Trophoblast cell (in vitro differentiated cells and primary cell): ENCODE results near the gene KIF3C. TPM values are rescaled to one million over a fixed set of nuclear protein-coding genes. Genes with fewer than 3 reads are reported as not detected.
"Not testable (repeated sequence)": the region's sequence is repeated elsewhere in the genome, so short reads cannot be mapped to it uniquely, and the experiment has no call there.

ENCODE experiments used
- DNase-seq, 2 donors: peaks; one replicate each; pipeline ENCODE4 v3.0.0-alpha.2; 2016
- H2AFZ ChIP-seq: 2 replicates; pipeline ENCODE4 v1.6.1; 2013; ENCODE audit warnings: low read length, moderate library complexity, mild to moderate bottlenecking; ENCODE audit not compliant: insufficient read depth, poor library complexity
- H2AK5ac ChIP-seq: 2 replicates; pipeline ENCODE4 v1.6.1; 2013; ENCODE audit warnings: mild to moderate bottlenecking, low read length
- H2BK120ac ChIP-seq: 2 replicates; pipeline ENCODE4 v1.6.1; 2013; ENCODE audit warnings: low read length, mild to moderate bottlenecking, moderate library complexity; ENCODE audit not compliant: insufficient read depth, poor library complexity
- H2BK12ac ChIP-seq: 2 replicates; pipeline ENCODE4 v1.6.1; 2013; ENCODE audit warnings: mild to moderate bottlenecking, low read length, moderate library complexity
- H2BK5ac ChIP-seq: 2 replicates; pipeline ENCODE4 v1.6.1; 2013; ENCODE audit warnings: low read length, low read depth, moderate library complexity, mild to moderate bottlenecking; ENCODE audit not compliant: poor library complexity
- H3K14ac ChIP-seq: 2 replicates; pipeline ENCODE4 v1.6.1; 2013; ENCODE audit warnings: mild to moderate bottlenecking, low read length
- H3K18ac ChIP-seq: 2 replicates; pipeline ENCODE4 v1.6.1; 2013; ENCODE audit warnings: mild to moderate bottlenecking, low read length
- H3K23ac ChIP-seq: 2 replicates; pipeline ENCODE4 v1.6.1; 2013; ENCODE audit warnings: low read length
- H3K27ac ChIP-seq: 2 replicates; pipeline ENCODE4 v1.5.1; 2013; ENCODE audit warnings: low read depth, mild to moderate bottlenecking, inconsistent platforms, low read length, moderate library complexity
- H3K27me3 ChIP-seq: 2 replicates; pipeline ENCODE4 v1.6.1; 2013; ENCODE audit warnings: inconsistent platforms, mild to moderate bottlenecking, low read length, moderate library complexity; ENCODE audit not compliant: insufficient read depth
- H3K36me3 ChIP-seq, 2 experiments: 1 replicate in 1 of 2; 2 replicates in 1 of 2; pipeline ENCODE4 v1.6.1; 2013; ENCODE audit warnings: low read length in 2 of 2, mild to moderate bottlenecking in 2 of 2, moderate library complexity in 1 of 2; ENCODE audit not compliant: insufficient read depth in 2 of 2, control insufficient read depth in 1 of 2
- H3K4ac ChIP-seq: 2 replicates; pipeline ENCODE4 v1.6.1; 2013; ENCODE audit warnings: low read depth, mild to moderate bottlenecking, low read length, moderate library complexity
- H3K4me1 ChIP-seq, 2 experiments: 1 replicate in 1 of 2; 2 replicates in 1 of 2; pipeline ENCODE4 v1.6.1; 2013; ENCODE audit warnings: low read length in 2 of 2, mild to moderate bottlenecking in 2 of 2, moderate library complexity in 1 of 2; ENCODE audit not compliant: insufficient read depth in 2 of 2, control insufficient read depth in 1 of 2
- H3K4me2 ChIP-seq: 2 replicates; pipeline ENCODE4 v1.6.1; 2013; ENCODE audit warnings: inconsistent platforms, mild to moderate bottlenecking, low read length, moderate library complexity
- H3K4me3 ChIP-seq: 2 replicates; pipeline ENCODE4 v1.5.1; 2013; ENCODE audit warnings: mild to moderate bottlenecking, low read depth, low read length, inconsistent platforms
- H3K79me1 ChIP-seq: one replicate; pipeline ENCODE4 v1.6.1; 2013; ENCODE audit warnings: low read length
- H3K79me2 ChIP-seq: 2 replicates; pipeline ENCODE4 v1.6.1; 2013; ENCODE audit warnings: low read length, mild to moderate bottlenecking; ENCODE audit not compliant: control insufficient read depth, insufficient read depth, poor library complexity
- H3K9ac ChIP-seq: 2 replicates; pipeline ENCODE4 v1.6.1; 2013; ENCODE audit warnings: mild to moderate bottlenecking, low read length
- H3K9me3 ChIP-seq: 2 replicates; pipeline ENCODE4 v1.6.1; 2013; ENCODE audit warnings: low read depth, mild to moderate bottlenecking, control low read depth, inconsistent platforms, low read length; ENCODE audit not compliant: insufficient read depth
- H4K12ac ChIP-seq: 2 replicates; pipeline ENCODE4 v1.6.1; 2013; ENCODE audit warnings: low read depth, mild to moderate bottlenecking, low read length, moderate library complexity
- H4K8ac ChIP-seq: 2 replicates; pipeline ENCODE4 v1.6.1; 2013; ENCODE audit warnings: low read depth, mild to moderate bottlenecking, low read length, moderate library complexity
- H4K91ac ChIP-seq: one replicate; pipeline ENCODE4 v1.6.1; 2013; ENCODE audit warnings: low read depth, mild to moderate bottlenecking, low read length, moderate library complexity
- WGBS: extraction: QIAGEN DNeasy Blood & Tissue Kit; methylation state at CpG from one replicate; pipeline ENCODE4 v1.1.7; 2013; ENCODE audit warnings: missing lambda C conversion rate; ENCODE audit not compliant: insufficient read length, insufficient coverage; ENCODE audit errors: extremely low coverage; 5-methylcytosine and 5-hydroxymethylcytosine counted together
- polyA plus RNA-seq: library from polyadenylated mRNA; stranded (reverse); fragments of 200-250 nt; gene quantifications from 2 replicates; pipeline ENCODE4 v1.2.3, GENCODE V29; 2013

KIF3C gene
- polyA plus RNA-seq = 55.1 and 56.4 TPM in 2 replicates

GRCh38 chr2:25982273-25982967, at the start of gene KIF3C:
Gene KIF3C, minus strand, starts transcription at chr2:25982497. Its CDS starts 580 bp downstream, at chr2:25981917.
- Histone ChIP-seq H2BK12ac (peak within 1 kb of the TSS; percentile 92), H3K4ac (peak within 1 kb of the TSS; percentile 2), H4K8ac (peak within 1 kb of the TSS; percentile 84), H3K27me3 (no peaks in the 10 kb centered on the region), H2BK5ac (peak within 1 kb of the TSS; percentile 78), H3K27ac (peak within 1 kb of the TSS; percentile 83), H4K12ac (peak within 1 kb of the TSS; percentile 92), H3K36me3 (peaks cover 2 to 5% of the 10 kb centered on the region in 2 experiments), H2AK5ac (peak within 1 kb of the TSS; percentile 42), H4K91ac (peak within 1 kb of the TSS; percentile 88), H3K9me3 (no peaks in the 10 kb centered on the region), H3K23ac (no peak within 1 kb of the TSS), H3K79me1 (peaks cover 28% of the 10 kb centered on the region), H2AFZ (peak within 1 kb of the TSS; percentile 72), H3K18ac (peak within 1 kb of the TSS; percentile 70), H3K4me3 (peak within 1 kb of the TSS; percentile 80), H3K9ac (peak within 1 kb of the TSS; percentile 83), H3K4me2 (peak within 1 kb of the TSS; percentile 74), H3K14ac (peak within 1 kb of the TSS; percentile 93), H2BK120ac (peak within 1 kb of the TSS; percentile 83), H3K79me2 (peaks cover 13% of the 10 kb centered on the region), H3K4me1 (peaks cover 26 to 43% of the 10 kb centered on the region in 2 experiments)
- WGBS = no CpG with 5 or more reads among the region's 58 CpGs
- peak; percentile 41 to 55 for DNase-seq

- H2BK120ac ChIP-seq, H2AFZ ChIP-seq, H3K27ac ChIP-seq, H2AK5ac ChIP-seq, H4K8ac ChIP-seq, H3K4me2 ChIP-seq, H3K9ac ChIP-seq, H3K27me3 ChIP-seq, H3K79me1 ChIP-seq, H3K79me2 ChIP-seq, H3K4ac ChIP-seq, H3K14ac ChIP-seq, H3K4me3 ChIP-seq, H3K23ac ChIP-seq, H4K91ac ChIP-seq, DNase-seq, H3K36me3 ChIP-seq, H4K12ac ChIP-seq, H2BK5ac ChIP-seq, H3K9me3 ChIP-seq, H3K18ac ChIP-seq, H3K4me1 ChIP-seq, H2BK12ac ChIP-seq: not testable (repeated sequence)
- no CpG with 5 or more reads among the region's 16 CpGs for WGBS
Observed at GRCh38 chr2:26028083-26028482, 45.8 kb upstream of the KIF3C start.

GRCh38 chr2:26025509-26025908, 43.2 kb upstream of the KIF3C start:
- H3K79me2 ChIP-seq = no peaks in the 10 kb centered on the region
- no peak overlapping the region for H3K4ac ChIP-seq
- no peak overlapping the region for H3K18ac ChIP-seq
- no peak overlapping the region for H2AFZ ChIP-seq
- H4K91ac ChIP-seq = no peak overlapping the region
- H4K8ac ChIP-seq = no peak overlapping the region
- no peak for DNase-seq
- H2AK5ac ChIP-seq = no peak overlapping the region
- H3K36me3 ChIP-seq = no peaks in the 10 kb centered on the region
- H3K4me1 ChIP-seq = no peaks in the 10 kb centered on the region
- H3K14ac ChIP-seq = no peak overlapping the region
- peaks cover 2% of the 10 kb centered on the region for H3K9me3 ChIP-seq
- no peak overlapping the region for H2BK12ac ChIP-seq
- no peak overlapping the region for H3K4me3 ChIP-seq
- no peak overlapping the region for H3K27ac ChIP-seq
- H4K12ac ChIP-seq = no peak overlapping the region
- no peaks in the 10 kb centered on the region for H3K79me1 ChIP-seq
- no peak overlapping the region for H2BK5ac ChIP-seq
- no peaks in the 10 kb centered on the region for H3K27me3 ChIP-seq
- H2BK120ac ChIP-seq = no peak overlapping the region
- H3K23ac ChIP-seq = no peak overlapping the region
- no peak overlapping the region for H3K9ac ChIP-seq
- H3K4me2 ChIP-seq = no peak overlapping the region

DNA sequence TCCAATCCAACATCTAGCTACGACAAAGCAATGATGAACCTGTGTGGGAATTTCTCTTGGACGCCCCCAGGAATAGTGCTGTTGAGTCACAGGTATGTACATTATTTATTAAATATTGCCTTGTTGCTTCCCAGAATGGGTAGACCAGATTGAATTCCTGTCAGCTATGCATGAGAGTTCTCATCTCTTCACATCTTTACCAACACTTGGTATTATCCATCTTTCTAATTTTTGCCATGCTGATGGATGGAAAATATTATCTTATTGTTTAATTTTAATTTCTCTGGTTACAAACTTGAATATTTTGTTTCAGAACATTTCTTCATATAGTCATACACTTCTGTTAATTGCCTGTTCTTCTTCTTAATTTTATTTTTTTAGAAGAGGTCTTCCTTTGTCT, 42.0 kb upstream of the KIF3C start:
- Histone ChIP-seq H3K4ac (no peak overlapping the region), H2BK12ac (no peak overlapping the region), H3K79me1 (no peaks in the 10 kb centered on the region), H3K4me2 (no peak overlapping the region), H3K18ac (no peak overlapping the region), H3K23ac (no peak overlapping the region), H3K14ac (no peak overlapping the region), H3K9me3 (peaks cover 2% of the 10 kb centered on the region), H2BK5ac (no peak overlapping the region), H2AFZ (no peak overlapping the region), H3K79me2 (no peaks in the 10 kb centered on the region), H3K9ac (no peak overlapping the region), H4K12ac (no peak overlapping the region), H3K27me3 (no peaks in the 10 kb centered on the region), H2BK120ac (no peak overlapping the region), H3K36me3 (no peaks in the 10 kb centered on the region), H3K4me1 (no peaks in the 10 kb centered on the region), H3K4me3 (no peak overlapping the region), H4K8ac (no peak overlapping the region), H4K91ac (no peak overlapping the region), H3K27ac (no peak overlapping the region), H2AK5ac (no peak overlapping the region)
- no peak for DNase-seq
- WGBS = no CpG with 5 or more reads among the region's 2 CpGs
